DND-41 (cell line): ENCODE measurements around the gene ZSCAN21.

Source experiments
- ATAC-seq: fragments of 200-7000 bp; cut with Tn5 transposase; 3 replicates; pipeline ENCODE4 v1.9.1; 2021; ENCODE audit warnings: low read depth; ENCODE audit not compliant: insufficient read depth
- DNase-seq: peaks from one replicate; pipeline ENCODE4 v3.0.0-alpha.2; 2020
- H2AFZ ChIP-seq: 2 replicates; pipeline ENCODE4 v1.6.0; 2012; ENCODE audit warnings: low read depth, low read length
- H3K27ac ChIP-seq: 2 replicates; pipeline ENCODE4 v1.5.1; 2012; ENCODE audit warnings: low read length, inconsistent platforms
- H3K27me3 ChIP-seq: fragments of 200-600 bp; sonication (generic); 2 replicates; pipeline ENCODE4 v1.6.0; 2012; ENCODE audit warnings: low read length, mild to moderate bottlenecking, inconsistent platforms; ENCODE audit not compliant: insufficient read depth, poor library complexity
- H3K36me3 ChIP-seq: 2 replicates; pipeline ENCODE4 v1.5.1; 2012; ENCODE audit warnings: low read length, inconsistent platforms; ENCODE audit not compliant: insufficient read depth
- H3K4me1 ChIP-seq: 2 replicates; pipeline ENCODE4 v1.5.1; 2012; ENCODE audit warnings: mild to moderate bottlenecking, low read length; ENCODE audit not compliant: insufficient read depth
- H3K4me2 ChIP-seq: 2 replicates; pipeline ENCODE4 v1.6.0; 2012; ENCODE audit warnings: mild to moderate bottlenecking, moderate library complexity, low read length, inconsistent platforms; ENCODE audit not compliant: insufficient read depth
- H3K4me3 ChIP-seq, 2 experiments: fragments of 200-600 bp in 1 of 2; shearing (Covaris generic) in 1 of 2; 2 replicates each; pipeline ENCODE4 v1.5.1; 2012 to 2016; ENCODE audit warnings: inconsistent platforms in 2 of 2, low read length in 2 of 2, mild to moderate bottlenecking in 2 of 2, low read depth in 1 of 2, moderate library complexity in 1 of 2
- H3K79me2 ChIP-seq: 2 replicates; pipeline ENCODE4 v1.6.0; 2012; ENCODE audit warnings: low read length, inconsistent platforms; ENCODE audit not compliant: insufficient read depth
- H3K9ac ChIP-seq: 2 replicates; pipeline ENCODE4 v1.6.0; 2012; ENCODE audit warnings: low read depth, mild to moderate bottlenecking, inconsistent platforms, low read length, moderate library complexity
- H3K9me3 ChIP-seq: 2 replicates; pipeline ENCODE4 v1.5.1; 2012; ENCODE audit warnings: low read length, moderate library complexity, mild to moderate bottlenecking, inconsistent platforms; ENCODE audit not compliant: insufficient read depth, severe bottlenecking
- H4K20me1 ChIP-seq: 2 replicates; pipeline ENCODE4 v1.6.0; 2012; ENCODE audit warnings: low read length; ENCODE audit not compliant: insufficient read depth
- EZH2 ChIP-seq: IDR thresholded peaks from 3 replicates; pipeline ENCODE4 v1.6.1; 2012; ENCODE audit warnings: borderline replicate concordance, low read depth, mild to moderate bottlenecking, moderate library complexity, low read length, inconsistent platforms; ENCODE audit not compliant: severe bottlenecking
- TF ChIP-seq, protein P1 (sequence below): IDR thresholded peaks from 2 replicates; pipeline ENCODE4 v1.5.1; 2012; ENCODE audit warnings: borderline replicate concordance, low read length, moderate library complexity, mild to moderate bottlenecking; ENCODE audit not compliant: poor library complexity, severe bottlenecking; ENCODE audit errors: extremely low read depth

Gene ZSCAN21

DNA sequence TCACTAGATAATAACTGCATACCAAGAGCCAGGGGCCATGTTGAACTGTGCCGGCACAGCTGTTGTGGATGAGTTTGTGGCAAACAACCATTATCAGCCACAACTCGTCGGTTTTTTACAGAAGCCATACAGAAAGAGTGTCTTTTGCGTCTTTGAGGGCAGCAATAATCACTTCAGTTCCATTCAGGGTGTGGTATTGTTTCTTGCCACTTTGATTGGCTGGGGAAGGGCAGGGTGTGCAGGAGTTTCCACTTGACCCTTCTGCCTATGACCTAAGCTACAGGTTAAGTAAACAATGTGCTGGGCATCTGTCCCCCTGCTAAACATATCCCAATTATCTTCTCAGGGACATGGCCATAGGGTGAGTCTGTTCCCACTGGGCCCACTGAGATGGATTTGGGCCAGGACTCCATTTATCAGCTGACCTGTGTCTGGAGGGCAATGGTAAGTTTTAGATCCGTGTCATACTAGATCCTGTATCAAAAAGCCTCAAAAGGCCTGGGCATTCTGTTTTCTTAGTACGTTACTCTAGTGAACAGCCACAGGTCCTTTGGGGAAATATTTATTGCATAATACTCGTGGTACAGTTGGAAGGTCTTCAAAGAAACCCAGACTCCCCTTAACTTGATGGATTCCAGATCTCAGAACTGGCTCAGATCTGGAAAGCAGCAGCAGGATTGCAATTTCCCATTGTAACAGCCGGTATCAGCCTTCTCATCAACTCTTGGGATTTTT is 16.0 kb downstream of the ZSCAN21 start:
- H3K27ac ChIP-seq, result no peak overlapping the region
- no peak overlapping the region for H2AFZ ChIP-seq
- H3K4me2 ChIP-seq, result no peak overlapping the region
- no peaks in the 10 kb centered on the region for H3K79me2 ChIP-seq
- H3K9me3 ChIP-seq, result peaks cover 1% of the 10 kb centered on the region
- no peak overlapping the region for H3K9ac ChIP-seq
- TF ChIP-seq, protein P1, sequence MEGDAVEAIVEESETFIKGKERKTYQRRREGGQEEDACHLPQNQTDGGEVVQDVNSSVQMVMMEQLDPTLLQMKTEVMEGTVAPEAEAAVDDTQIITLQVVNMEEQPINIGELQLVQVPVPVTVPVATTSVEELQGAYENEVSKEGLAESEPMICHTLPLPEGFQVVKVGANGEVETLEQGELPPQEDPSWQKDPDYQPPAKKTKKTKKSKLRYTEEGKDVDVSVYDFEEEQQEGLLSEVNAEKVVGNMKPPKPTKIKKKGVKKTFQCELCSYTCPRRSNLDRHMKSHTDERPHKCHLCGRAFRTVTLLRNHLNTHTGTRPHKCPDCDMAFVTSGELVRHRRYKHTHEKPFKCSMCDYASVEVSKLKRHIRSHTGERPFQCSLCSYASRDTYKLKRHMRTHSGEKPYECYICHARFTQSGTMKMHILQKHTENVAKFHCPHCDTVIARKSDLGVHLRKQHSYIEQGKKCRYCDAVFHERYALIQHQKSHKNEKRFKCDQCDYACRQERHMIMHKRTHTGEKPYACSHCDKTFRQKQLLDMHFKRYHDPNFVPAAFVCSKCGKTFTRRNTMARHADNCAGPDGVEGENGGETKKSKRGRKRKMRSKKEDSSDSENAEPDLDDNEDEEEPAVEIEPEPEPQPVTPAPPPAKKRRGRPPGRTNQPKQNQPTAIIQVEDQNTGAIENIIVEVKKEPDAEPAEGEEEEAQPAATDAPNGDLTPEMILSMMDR, result no peak
- no peak for TF ChIP-seq EZH2
- H3K27me3 ChIP-seq, result no peaks in the 10 kb centered on the region
- peaks cover 59% of the 10 kb centered on the region for H3K36me3 ChIP-seq
- no peak overlapping the region for H3K4me3 ChIP-seq
- ATAC-seq, result no peak
- DNase-seq, result no peak
- no peaks in the 10 kb centered on the region for H3K4me1 ChIP-seq
- no peaks in the 10 kb centered on the region for H4K20me1 ChIP-seq

DNA sequence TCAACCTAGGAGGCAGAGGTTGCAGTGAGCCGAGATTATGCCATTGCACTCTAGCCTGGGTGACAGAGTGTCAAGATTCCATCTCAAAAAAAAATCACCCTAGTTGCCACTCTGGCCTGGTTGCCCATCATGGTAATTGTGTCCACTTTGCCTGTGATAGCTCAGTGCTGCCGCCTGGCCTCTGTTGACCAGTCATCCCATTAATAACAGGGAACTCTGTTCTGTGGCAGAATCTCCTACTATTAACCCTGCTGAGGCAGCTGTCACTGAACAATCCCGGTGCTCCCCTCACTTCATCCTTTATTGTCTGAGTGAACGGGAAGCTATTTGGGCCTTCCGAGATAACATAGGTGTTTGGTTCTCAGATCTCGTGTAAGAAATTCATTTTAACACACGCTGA is 17.4 kb downstream of the ZSCAN21 start:
- no peak for DNase-seq
- 0 out of 3 replicates have a peak, but pooled peaks have one; percentile 11 for ATAC-seq
- no peak overlapping the region for H3K27ac ChIP-seq
- no peak overlapping the region for H3K9ac ChIP-seq
- no peaks in the 10 kb centered on the region for H3K4me1 ChIP-seq
- no peaks in the 10 kb centered on the region for H4K20me1 ChIP-seq
- TF ChIP-seq, protein P1, result no peak
- no peak for TF ChIP-seq EZH2
- no peak overlapping the region for H3K4me3 ChIP-seq
- H3K79me2 ChIP-seq, result no peaks in the 10 kb centered on the region
- peaks cover 65% of the 10 kb centered on the region for H3K36me3 ChIP-seq
- no peaks in the 10 kb centered on the region for H3K27me3 ChIP-seq
- H2AFZ ChIP-seq, result no peak overlapping the region
- peaks cover 14% of the 10 kb centered on the region for H3K9me3 ChIP-seq
- no peak overlapping the region for H3K4me2 ChIP-seq

DNA sequence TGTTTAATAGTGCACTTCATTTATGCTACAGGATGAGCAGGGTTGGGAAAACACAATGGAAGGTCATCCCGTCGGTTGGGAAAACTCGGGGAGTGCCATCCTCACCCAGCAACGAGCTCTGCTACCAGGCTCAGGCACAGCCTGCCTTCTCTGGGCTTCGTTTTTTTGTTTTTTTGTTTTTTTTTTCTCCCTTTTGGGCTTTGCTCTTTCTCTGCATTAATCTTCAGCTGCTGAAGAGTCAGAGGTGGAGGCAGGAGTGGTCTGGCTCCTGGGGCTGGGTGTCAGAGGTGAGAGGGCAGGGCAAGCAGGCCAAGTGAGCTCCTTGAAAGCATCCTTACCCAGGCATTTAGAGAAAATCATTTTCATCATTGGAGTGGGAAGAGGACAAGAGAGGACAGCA is 20.4 kb downstream of the ZSCAN21 start:
- H4K20me1 ChIP-seq, result no peaks in the 10 kb centered on the region
- H3K79me2 ChIP-seq, result peaks cover 5% of the 10 kb centered on the region; the same call in 1 of the 2 replicates
- H3K9me3 ChIP-seq, result peaks cover 24% of the 10 kb centered on the region
- DNase-seq (no peak), ATAC-seq (no peak)
- peaks cover 77% of the 10 kb centered on the region for H3K36me3 ChIP-seq
- no peak for TF ChIP-seq EZH2
- no peak overlapping the region for H3K4me3 ChIP-seq
- no peak overlapping the region for H3K27ac ChIP-seq
- H3K9ac ChIP-seq, result no peak overlapping the region
- H3K4me2 ChIP-seq, result no peak overlapping the region
- no peak overlapping the region for H2AFZ ChIP-seq
- H3K27me3 ChIP-seq, result no peaks in the 10 kb centered on the region
- H3K4me1 ChIP-seq, result no peaks in the 10 kb centered on the region

DNA sequence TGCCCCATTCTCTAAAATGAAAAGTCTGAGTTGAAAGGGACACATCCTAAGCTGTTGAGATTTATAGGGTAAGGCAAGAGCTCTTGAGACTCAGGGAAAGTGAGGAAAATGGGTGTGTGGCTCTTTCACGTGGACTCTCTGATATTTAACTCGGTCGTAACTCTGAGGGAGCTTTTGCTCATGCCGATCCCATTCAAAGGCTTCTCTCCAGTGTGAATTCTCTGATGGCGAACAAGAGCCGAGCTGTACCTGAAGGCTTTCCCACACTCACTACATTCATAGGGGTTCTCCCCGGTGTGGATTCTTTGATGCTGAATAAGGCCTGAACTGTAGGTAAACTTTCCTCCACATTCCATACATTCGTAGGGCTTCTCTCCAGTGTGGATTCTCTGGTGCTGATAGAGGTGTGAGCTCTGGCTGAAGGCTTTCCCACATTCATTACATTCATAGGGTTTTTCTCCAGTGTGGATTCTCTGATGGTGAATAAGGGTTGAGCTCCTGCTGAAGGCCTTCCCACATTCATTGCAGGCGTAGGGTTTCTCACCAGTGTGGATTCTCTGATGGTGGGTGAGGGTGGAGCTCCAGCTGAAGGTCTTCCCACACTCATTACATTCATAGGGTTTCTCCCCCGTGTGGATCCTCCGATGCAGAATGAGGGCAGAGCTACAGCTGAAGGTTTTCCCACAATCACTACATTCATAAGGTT is 21.6 kb downstream of the ZSCAN21 start:
- Histone ChIP-seq H3K4me2 (no peak overlapping the region), H4K20me1 (no peaks in the 10 kb centered on the region), H3K27me3 (no peaks in the 10 kb centered on the region), H3K27ac (no peak overlapping the region), H3K9me3 (peaks cover 24% of the 10 kb centered on the region), H3K79me2 (peaks cover 17% of the 10 kb centered on the region), H3K4me3 (no peak overlapping the region), H3K9ac (no peak overlapping the region), H3K36me3 (peaks cover 81% of the 10 kb centered on the region), H3K4me1 (no peaks in the 10 kb centered on the region), H2AFZ (no peak overlapping the region)
- no peak for ATAC-seq
- DNase-seq, result no peak
- TF ChIP-seq, protein P1, result no peak
- no peak for TF ChIP-seq EZH2
